Activated T-helper 9 cell treated with anti-CD3 and anti-CD28 coated beads, Interleukin-2, amount 50 U/mL, for 16 hours (primary cell): Measurements from ENCODE around the gene HOXA2.

ENCODE experiments used
- DNase-seq: peaks from one replicate; pipeline ENCODE4 v3.0.0-alpha.2; 2020; ENCODE audit warnings: low read depth

The HOXA2 gene

GRCh38 chr7:27141137-27141922 is 38.8 kb upstream of the HOXA2 start:
- no peak for DNase-seq

GRCh38 chr7:27140126-27140857 is 37.8 kb upstream of the HOXA2 start:
- DNase-seq, result no peak

GRCh38 chr7:27139334-27140125 is 37.0 kb upstream of the HOXA2 start:
- DNase-seq, result no peak

- DNase-seq, result no peak
Observed at GRCh38 chr7:27138985-27139333, 36.5 kb upstream of the HOXA2 start.

- no peak for DNase-seq
Observed at GRCh38 chr7:27138472-27138871, 36.0 kb upstream of the HOXA2 start.

- no peak for DNase-seq
Observed at GRCh38 chr7:27137640-27138315, 35.3 kb upstream of the HOXA2 start.

GRCh38 chr7:27134392-27134791 is 31.9 kb upstream of the HOXA2 start:
- no peak for DNase-seq

- DNase-seq, result no peak
Observed at GRCh38 chr7:27133409-27134231, 31.1 kb upstream of the HOXA2 start.

- no peak for DNase-seq
Observed at GRCh38 chr7:27132978-27133377, 30.5 kb upstream of the HOXA2 start.

- no peak for DNase-seq
Observed at GRCh38 chr7:27132214-27132613, 29.7 kb upstream of the HOXA2 start.

GRCh38 chr7:27131390-27131819 is 28.9 kb upstream of the HOXA2 start:
- DNase-seq, result no peak

- peak; percentile 64 for DNase-seq
Observed at GRCh38 chr7:27130540-27131389, 28.3 kb upstream of the HOXA2 start, which contains the start of gene HOXA4. Gene HOXA4 (minus strand): TSS chr7:27130757. CDS start chr7:27130733, 24 bp downstream.

GRCh38 chr7:27129729-27130539 is 27.5 kb upstream of the HOXA2 start:
- DNase-seq, result no peak

- no peak for DNase-seq
Observed at GRCh38 chr7:27128776-27129728, 26.6 kb upstream of the HOXA2 start.

GRCh38 chr7:27128034-27128433 is 25.6 kb upstream of the HOXA2 start:
- DNase-seq, result no peak

- DNase-seq, result no peak
Observed at GRCh38 chr7:27126596-27127327, 24.3 kb upstream of the HOXA2 start.

GRCh38 chr7:27125986-27126394 is 23.5 kb upstream of the HOXA2 start:
- no peak for DNase-seq
